K562 (cell line): ENCODE measurements around the gene RNF115. TPM values are rescaled to one million over a fixed set of nuclear protein-coding genes. Genes with fewer than 3 reads are reported as not detected.

Experiments
- ATAC-seq: fragments of 200-7000 bp; cut with Tn5 transposase; 3 replicates; pipeline ENCODE4 v1.9.1; 2020; ENCODE audit warnings: moderate library complexity
- BruUV-seq: library from RNA; stranded (reverse); fragments of 400-500 nt; replicated peaks from 2 replicates; lab custom pipeline; 2021; lab: Mats Ljungman, UMichigan
- CTCF ChIA-PET: fragments of 300-600 bp; formaldehyde crosslinking; extraction: SDS; loops from one replicate; lab custom pipeline; 2021; ENCODE audit warnings: low intra/inter-chr PET ratio; lab: Yijun Ruan, JAX
- POLR2A ChIA-PET: fragments of 300-600, 350-650 bp; sonication (Branson Sonifier 250); formaldehyde crosslinking; extraction: SDS; loops from one replicate; lab custom pipeline; 2021; ENCODE audit warnings: antibody characterized with exemption, inconsistent platforms; lab: Yijun Ruan, JAX
- DNase-seq, 4 experiments: peaks; one replicate each; pipeline versions ENCODE4 v3.0.0 to v3.0.0-alpha.2; 2011 to 2018; ENCODE audit warnings: low spot score in 3 of 4, mixed read lengths in 3 of 4; ENCODE audit errors: extremely low read depth in 1 of 4
- FAIRE-seq: peaks from 2 replicates; lab custom pipeline; 2011; peaks lifted over from hg19 to GRCh38; lab: Jason Lieb, UNC
- H2AFZ ChIP-seq: 2 replicates; pipeline ENCODE4 v1.6.0; 2011; ENCODE audit warnings: low read depth, low read length, control low read depth, inconsistent platforms
- H3K27ac ChIP-seq: fragments of 200-600 bp; 3 replicates; pipeline ENCODE4 v1.8.0; 2011; ENCODE audit warnings: low read depth, mild to moderate bottlenecking, control low read depth, inconsistent platforms, low read length, moderate library complexity, mixed read lengths; ENCODE audit errors: extremely low read depth
- H3K27me3 ChIP-seq, 2 experiments: fragments of 300-600 bp in 1 of 2; 2 replicates in 1 of 2; 3 replicates in 1 of 2; pipeline versions ENCODE4 v1.6.0 to v1.8.0; 2011; ENCODE audit warnings: inconsistent platforms in 2 of 2, low read length in 2 of 2, mild to moderate bottlenecking in 1 of 2, mixed read lengths in 1 of 2, moderate library complexity in 1 of 2; ENCODE audit not compliant: control insufficient read depth in 2 of 2, insufficient read depth in 2 of 2
- H3K36me3 ChIP-seq: fragments of 300-600 bp; 3 replicates; pipeline ENCODE4 v1.8.0; 2011; ENCODE audit warnings: mild to moderate bottlenecking, low read length, inconsistent platforms; ENCODE audit not compliant: control insufficient read depth, insufficient read depth
- H3K4me1 ChIP-seq, 2 experiments: fragments of 200-600 bp in 1 of 2; replicated peaks in 1 of 2; 2 replicates in 1 of 2; 3 replicates in 1 of 2; pipeline versions ENCODE4 v1.5.1 to v1.8.0; 2011; ENCODE audit warnings: inconsistent platforms in 2 of 2, low read length in 2 of 2, mild to moderate bottlenecking in 1 of 2, mixed read lengths in 1 of 2, moderate library complexity in 1 of 2; ENCODE audit not compliant: control insufficient read depth in 2 of 2, insufficient read depth in 2 of 2
- H3K4me2 ChIP-seq: 2 replicates; pipeline ENCODE4 v1.6.1; 2011; ENCODE audit warnings: low read length, control low read depth, inconsistent platforms, mixed read lengths; ENCODE audit not compliant: insufficient read depth
- H3K4me3 ChIP-seq: fragments of 200-600 bp; sonication (generic), shearing (Covaris generic); 2 replicates; pipeline ENCODE4 v1.5.1; 2016; ENCODE audit warnings: control low read depth, inconsistent platforms
- H3K79me2 ChIP-seq: fragments of 200-600 bp; 3 replicates; pipeline ENCODE4 v1.8.0; 2011; ENCODE audit warnings: low read length, inconsistent platforms; ENCODE audit not compliant: control insufficient read depth, insufficient read depth
- H3K9ac ChIP-seq, 2 experiments: 2 replicates each; pipeline versions ENCODE4 v1.6.0 to v1.6.1; 2011; ENCODE audit warnings: low read depth in 2 of 2, low read length in 2 of 2, control low read depth in 1 of 2, inconsistent platforms in 1 of 2, mild to moderate bottlenecking in 1 of 2, mixed read lengths in 1 of 2; ENCODE audit not compliant: insufficient read depth in 1 of 2
- H3K9me1 ChIP-seq: one replicate; pipeline ENCODE4 v1.6.0; 2011; ENCODE audit warnings: inconsistent platforms, mild to moderate bottlenecking, low read length, moderate library complexity; ENCODE audit not compliant: control insufficient read depth, insufficient read depth
- H3K9me3 ChIP-seq: replicated peaks from 2 replicates; pipeline ENCODE4 v1.5.1; 2011; ENCODE audit warnings: low read depth, low read length, inconsistent platforms; ENCODE audit not compliant: control insufficient read depth, insufficient read depth
- H4K20me1 ChIP-seq: replicated peaks from 2 replicates; pipeline ENCODE4 v1.6.1; 2011; ENCODE audit warnings: low read length, inconsistent platforms, mixed read lengths; ENCODE audit not compliant: control insufficient read depth, insufficient read depth
- ATF1 ChIP-seq, 2 experiments: fragments of 450-650 bp in 1 of 2; IDR thresholded peaks; 2 replicates each; pipeline ENCODE4 v1.6.1; 2016; ENCODE audit warnings: missing compliant biosample characterization in 1 of 2, missing genetic modification characterization in 1 of 2
- NCOA6 ChIP-seq: fragments of 450-650 bp; IDR thresholded peaks from 2 replicates; pipeline ENCODE4 v1.6.1; 2017; ENCODE audit warnings: mild to moderate bottlenecking
- PYGO2 ChIP-seq: fragments of 450-650 bp; IDR thresholded peaks from 2 replicates; pipeline ENCODE4 v1.6.1; 2016; ENCODE audit warnings: mild to moderate bottlenecking, missing genetic modification characterization, moderate library complexity, missing compliant biosample characterization
- SIRT6 ChIP-seq: IDR thresholded peaks from one replicate; pipeline ENCODE4 v1.6.1; 2012; ENCODE audit warnings: low read depth, mild to moderate bottlenecking, control low read depth, inconsistent platforms, low read length, moderate library complexity
- SPI1 ChIP-seq: IDR thresholded peaks from 2 replicates; pipeline ENCODE4 v1.6.1; 2011; ENCODE audit warnings: low read depth, low read length, control low read depth, borderline replicate concordance
- ZC3H8 ChIP-seq: fragments of 450-650 bp; IDR thresholded peaks from 2 replicates; pipeline ENCODE4 v1.6.1; 2017
- ZNF274 ChIP-seq: IDR thresholded peaks from 2 replicates; pipeline ENCODE4 v1.6.1; 2011; ENCODE audit warnings: low read depth, mild to moderate bottlenecking, low read length, moderate library complexity, borderline replicate concordance
- ZNF57 ChIP-seq: fragments of 450-650 bp; formaldehyde crosslinking; IDR thresholded peaks from 2 replicates; pipeline ENCODE4 v1.4.0; 2020; ENCODE audit warnings: mild to moderate bottlenecking, moderate library complexity
- WGBS: fragments of 100-300 bp; shearing (Covaris generic); methylation state at CpG from one replicate; pipeline ENCODE4 v1.1.6; 2016; ENCODE audit warnings: low coverage, mixed read lengths; ENCODE audit not compliant: insufficient coverage; ENCODE audit errors: missing lambda C conversion rate; 5-methylcytosine and 5-hydroxymethylcytosine counted together
- in situ Hi-C: fragments of 300-500 bp; cut with MboI; formaldehyde crosslinking; loops from 4 replicates; pipeline ENCODE4 v1.15.0; 2018; ENCODE audit warnings: inconsistent platforms, mixed read lengths
- intact Hi-C: fragments of 100-400 bp; cut with micrococcal nuclease; formaldehyde crosslinking; loops from 2 replicates; pipeline ENCODE4 v1.14.2; 2022
- polyA plus RNA-seq, 8 experiments: library from polyadenylated mRNA; depleted of rRNA in 4 of 8; stranded (reverse) in 5 of 8; unstranded in 3 of 8; fragments of >200 nt; fragmentation: Nextera tagmentation in 2 of 8; fragmentation: Illumina TruSeq in 1 of 8; extraction: Ambion mirVana in 2 of 8; extraction: Trizol in 1 of 8; gene quantifications; 2 replicates each; pipeline versions ENCODE4 v1.2.1 to v1.2.3, GENCODE V29; 2011 to 2014; ENCODE audit warnings: inconsistent platforms in 1 of 8, missing spikeins in 1 of 8
- total RNA-seq, 7 experiments: library from RNA; depleted of rRNA in 6 of 7; stranded (reverse); fragments of >200 nt in 6 of 7; fragmentation: Illumina TruSeq in 2 of 7; extraction: Trizol in 2 of 7; gene quantifications; 2 replicates each; pipeline versions ENCODE4 v1.2.1 to v1.2.3, GENCODE V29; 2011 to 2021; ENCODE audit warnings: low replicate concordance in 1 of 7
- TF ChIP-seq, protein P1 (sequence below): fragments of 200-800 bp; sonication (Bioruptor generic); IDR thresholded peaks from 2 replicates; pipeline ENCODE4 v1.6.1; 2017; ENCODE audit warnings: missing genetic modification characterization, missing compliant biosample characterization
- TF ChIP-seq, protein P2 (sequence below): fragments of 450-650 bp; IDR thresholded peaks from 2 replicates; pipeline ENCODE4 v1.6.1; 2018; ENCODE audit warnings: mild to moderate bottlenecking, low read depth; ENCODE audit not compliant: partially characterized antibody
- TF ChIP-seq, protein P3 (sequence below): fragments of 200-800 bp; sonication (Bioruptor generic); IDR thresholded peaks from 2 replicates; pipeline ENCODE4 v1.6.1; 2016; ENCODE audit warnings: missing genetic modification characterization, missing compliant biosample characterization
- TF ChIP-seq, protein P4 (sequence below): fragments of 250-450 bp; sonication (Bioruptor Pico); IDR thresholded peaks from 2 replicates; pipeline ENCODE4 v1.8.0; 2021; ENCODE audit warnings: moderate library complexity, mild to moderate bottlenecking, inconsistent platforms

The RNF115 gene
- total and polyA plus RNA-seq, 9 of the 15 experiments (the other 6 are each of a cell fraction or from before 2014, with no cell fraction given): 1.9 to 14.3 (median 9.5) TPM

DNA sequence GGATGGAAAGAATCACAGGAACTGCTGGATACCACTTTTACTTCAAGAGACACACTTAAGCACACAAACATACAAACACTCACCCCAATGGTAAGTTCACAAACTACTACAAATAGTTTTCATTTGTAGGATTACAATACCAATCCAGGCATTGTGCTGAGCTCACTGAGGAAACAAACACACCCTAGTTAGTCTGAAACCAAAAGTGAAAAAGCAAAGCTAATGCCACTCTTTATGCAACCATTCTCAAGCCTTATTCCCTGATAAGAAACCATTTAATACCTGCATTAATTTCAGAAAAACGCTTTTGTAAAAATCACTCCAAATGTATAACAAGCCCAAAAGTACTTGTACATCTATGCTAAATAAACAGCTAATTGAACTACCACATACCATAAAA is 38.3 kb downstream of the RNF115 start (continued):
- TF ChIP-seq, protein P1, sequence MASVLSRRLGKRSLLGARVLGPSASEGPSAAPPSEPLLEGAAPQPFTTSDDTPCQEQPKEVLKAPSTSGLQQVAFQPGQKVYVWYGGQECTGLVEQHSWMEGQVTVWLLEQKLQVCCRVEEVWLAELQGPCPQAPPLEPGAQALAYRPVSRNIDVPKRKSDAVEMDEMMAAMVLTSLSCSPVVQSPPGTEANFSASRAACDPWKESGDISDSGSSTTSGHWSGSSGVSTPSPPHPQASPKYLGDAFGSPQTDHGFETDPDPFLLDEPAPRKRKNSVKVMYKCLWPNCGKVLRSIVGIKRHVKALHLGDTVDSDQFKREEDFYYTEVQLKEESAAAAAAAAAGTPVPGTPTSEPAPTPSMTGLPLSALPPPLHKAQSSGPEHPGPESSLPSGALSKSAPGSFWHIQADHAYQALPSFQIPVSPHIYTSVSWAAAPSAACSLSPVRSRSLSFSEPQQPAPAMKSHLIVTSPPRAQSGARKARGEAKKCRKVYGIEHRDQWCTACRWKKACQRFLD: no peak
- TF ChIP-seq ATF1 (CRISPR knock-in tag; IDR thresholded peaks at IDR 0.05) (no peak), ATF1 (tag; IDR thresholded peaks at IDR 0.05) (no peak)

DNA sequence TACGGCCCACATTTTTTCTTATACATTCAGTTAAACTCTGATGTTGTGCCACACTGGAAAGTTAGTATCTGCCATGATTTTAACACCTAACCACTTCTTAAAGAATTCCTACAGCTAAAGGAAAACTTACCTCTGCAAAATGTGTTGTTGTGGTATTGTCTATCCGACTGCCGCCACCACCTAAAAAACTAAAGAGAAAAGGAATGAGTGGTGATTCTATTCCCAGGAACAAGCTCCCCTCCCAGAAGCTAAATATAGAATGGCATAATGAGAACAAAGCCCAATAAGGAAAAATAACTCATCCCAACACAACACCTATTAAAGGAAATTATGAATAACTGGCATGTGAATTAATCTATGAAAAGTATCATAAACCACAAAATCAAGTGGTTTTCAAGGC is 39.5 kb downstream of the RNF115 start:
- Histone ChIP-seq H3K27me3 (no peaks in the 10 kb centered on the region), H3K4me2 (no peak overlapping the region), H2AFZ (no peak overlapping the region), H3K4me1 (no peaks in the 10 kb centered on the region), H3K9ac (no peak overlapping the region), H4K20me1 (no peaks in the 10 kb centered on the region), H3K27ac (no peak overlapping the region), H3K9me3 (no peaks in the 10 kb centered on the region), H3K79me2 (no peaks in the 10 kb centered on the region), H3K36me3 (peaks cover 18% of the 10 kb centered on the region; the same call in 2 of the 3 replicates), H3K9me1 (no peaks in the 10 kb centered on the region), H3K4me3 (no peak overlapping the region)
- ChIA-PET POLR2A (interaction anchor here (0.7 kb wide), 1 partner anchor 11 kb away, joined by 3 read pairs; no protein-coding TSS in a partner anchor), CTCF (no interaction called here)
- TF ChIP-seq PYGO2 (tag) (no peak), ZNF57 (CRISPR knock-in tag) (no peak), SPI1 (no peak), NCOA6 (no peak), SIRT6 (no peak), ZC3H8 (no peak), ZNF274 (no peak)
- TF ChIP-seq, protein P2, sequence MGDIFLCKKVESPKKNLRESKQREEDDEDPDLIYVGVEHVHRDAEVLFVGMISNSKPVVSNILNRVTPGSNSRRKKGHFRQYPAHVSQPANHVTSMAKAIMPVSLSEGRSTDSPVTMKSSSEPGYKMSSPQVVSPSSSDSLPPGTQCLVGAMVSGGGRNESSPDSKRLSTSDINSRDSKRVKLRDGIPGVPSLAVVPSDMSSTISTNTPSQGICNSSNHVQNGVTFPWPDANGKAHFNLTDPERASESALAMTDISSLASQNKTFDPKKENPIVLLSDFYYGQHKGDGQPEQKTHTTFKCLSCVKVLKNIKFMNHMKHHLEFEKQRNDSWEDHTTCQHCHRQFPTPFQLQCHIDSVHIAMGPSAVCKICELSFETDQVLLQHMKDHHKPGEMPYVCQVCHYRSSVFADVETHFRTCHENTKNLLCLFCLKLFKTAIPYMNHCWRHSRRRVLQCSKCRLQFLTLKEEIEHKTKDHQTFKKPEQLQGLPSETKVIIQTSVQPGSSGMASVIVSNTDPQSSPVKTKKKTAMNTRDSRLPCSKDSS: no peak
- TF ChIP-seq, protein P3, sequence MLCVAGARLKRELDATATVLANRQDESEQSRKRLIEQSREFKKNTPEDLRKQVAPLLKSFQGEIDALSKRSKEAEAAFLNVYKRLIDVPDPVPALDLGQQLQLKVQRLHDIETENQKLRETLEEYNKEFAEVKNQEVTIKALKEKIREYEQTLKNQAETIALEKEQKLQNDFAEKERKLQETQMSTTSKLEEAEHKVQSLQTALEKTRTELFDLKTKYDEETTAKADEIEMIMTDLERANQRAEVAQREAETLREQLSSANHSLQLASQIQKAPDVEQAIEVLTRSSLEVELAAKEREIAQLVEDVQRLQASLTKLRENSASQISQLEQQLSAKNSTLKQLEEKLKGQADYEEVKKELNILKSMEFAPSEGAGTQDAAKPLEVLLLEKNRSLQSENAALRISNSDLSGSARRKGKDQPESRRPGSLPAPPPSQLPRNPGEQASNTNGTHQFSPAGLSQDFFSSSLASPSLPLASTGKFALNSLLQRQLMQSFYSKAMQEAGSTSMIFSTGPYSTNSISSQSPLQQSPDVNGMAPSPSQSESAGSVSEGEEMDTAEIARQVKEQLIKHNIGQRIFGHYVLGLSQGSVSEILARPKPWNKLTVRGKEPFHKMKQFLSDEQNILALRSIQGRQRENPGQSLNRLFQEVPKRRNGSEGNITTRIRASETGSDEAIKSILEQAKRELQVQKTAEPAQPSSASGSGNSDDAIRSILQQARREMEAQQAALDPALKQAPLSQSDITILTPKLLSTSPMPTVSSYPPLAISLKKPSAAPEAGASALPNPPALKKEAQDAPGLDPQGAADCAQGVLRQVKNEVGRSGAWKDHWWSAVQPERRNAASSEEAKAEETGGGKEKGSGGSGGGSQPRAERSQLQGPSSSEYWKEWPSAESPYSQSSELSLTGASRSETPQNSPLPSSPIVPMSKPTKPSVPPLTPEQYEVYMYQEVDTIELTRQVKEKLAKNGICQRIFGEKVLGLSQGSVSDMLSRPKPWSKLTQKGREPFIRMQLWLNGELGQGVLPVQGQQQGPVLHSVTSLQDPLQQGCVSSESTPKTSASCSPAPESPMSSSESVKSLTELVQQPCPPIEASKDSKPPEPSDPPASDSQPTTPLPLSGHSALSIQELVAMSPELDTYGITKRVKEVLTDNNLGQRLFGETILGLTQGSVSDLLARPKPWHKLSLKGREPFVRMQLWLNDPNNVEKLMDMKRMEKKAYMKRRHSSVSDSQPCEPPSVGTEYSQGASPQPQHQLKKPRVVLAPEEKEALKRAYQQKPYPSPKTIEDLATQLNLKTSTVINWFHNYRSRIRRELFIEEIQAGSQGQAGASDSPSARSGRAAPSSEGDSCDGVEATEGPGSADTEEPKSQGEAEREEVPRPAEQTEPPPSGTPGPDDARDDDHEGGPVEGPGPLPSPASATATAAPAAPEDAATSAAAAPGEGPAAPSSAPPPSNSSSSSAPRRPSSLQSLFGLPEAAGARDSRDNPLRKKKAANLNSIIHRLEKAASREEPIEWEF: no peak
- TF ChIP-seq, protein P4, sequence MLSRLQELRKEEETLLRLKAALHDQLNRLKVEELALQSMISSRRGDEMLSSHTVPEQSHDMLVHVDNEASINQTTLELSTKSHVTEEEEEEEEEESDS (CRISPR knock-in tag): no peak
- FAIRE-seq (no peak), DNase-seq (no peak), ATAC-seq (no peak)
- BruUV-seq: no TSS peak
- intact Hi-C loops: no loop called here
- 87% methylated on average over 3 of the region's 3 CpGs for WGBS
- in situ Hi-C loops: no loop called here
